Neural cell (in vitro differentiated cells): ENCODE measurements around the gene SEL1L2.

Source experiments
- POLR2AphosphoS5 ChIP-seq: IDR thresholded peaks from 2 replicates; pipeline ENCODE4 v1.6.1; 2012
- RAD21 ChIP-seq: fragments of 450-650 bp; conservative IDR thresholded peaks from 2 replicates; pipeline ENCODE4 v1.6.1; 2014; ENCODE audit warnings: antibody characterized with exemption, mild to moderate bottlenecking, moderate library complexity
- TAF1 ChIP-seq: IDR thresholded peaks from 2 replicates; pipeline ENCODE4 v1.6.1; 2012; ENCODE audit warnings: low read depth
- TF ChIP-seq, protein P1 (sequence below): fragments of 450-650 bp; IDR thresholded peaks from 2 replicates; pipeline ENCODE4 v1.5.1; 2014; ENCODE audit warnings: antibody characterized with exemption, mild to moderate bottlenecking, moderate library complexity; ENCODE audit not compliant: poor library complexity, severe bottlenecking
- TF ChIP-seq, protein P2 (sequence below): IDR thresholded peaks from 2 replicates; pipeline ENCODE4 v1.6.1; 2012; ENCODE audit warnings: borderline replicate concordance

DNA sequence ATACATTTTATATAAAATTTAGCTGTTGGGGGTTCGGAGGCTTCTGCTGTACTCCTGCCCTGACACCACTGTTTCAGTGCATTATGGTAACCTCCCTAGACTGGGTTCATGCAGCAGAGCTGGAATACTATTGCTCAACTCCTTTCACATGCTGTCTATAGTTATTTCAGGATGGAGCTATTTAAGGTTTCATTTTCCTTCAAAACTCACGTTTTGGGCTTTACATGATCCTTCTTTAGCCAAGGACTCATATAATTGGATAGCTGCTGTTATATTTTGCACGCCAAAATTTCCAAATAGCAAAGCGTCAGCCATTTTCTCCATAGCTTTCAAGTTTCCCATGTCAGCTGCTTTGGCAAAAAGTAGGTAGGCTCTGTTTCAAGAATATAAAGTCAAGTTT lies 76.8 kb downstream of the SEL1L2 start:
- TF ChIP-seq, protein P1, sequence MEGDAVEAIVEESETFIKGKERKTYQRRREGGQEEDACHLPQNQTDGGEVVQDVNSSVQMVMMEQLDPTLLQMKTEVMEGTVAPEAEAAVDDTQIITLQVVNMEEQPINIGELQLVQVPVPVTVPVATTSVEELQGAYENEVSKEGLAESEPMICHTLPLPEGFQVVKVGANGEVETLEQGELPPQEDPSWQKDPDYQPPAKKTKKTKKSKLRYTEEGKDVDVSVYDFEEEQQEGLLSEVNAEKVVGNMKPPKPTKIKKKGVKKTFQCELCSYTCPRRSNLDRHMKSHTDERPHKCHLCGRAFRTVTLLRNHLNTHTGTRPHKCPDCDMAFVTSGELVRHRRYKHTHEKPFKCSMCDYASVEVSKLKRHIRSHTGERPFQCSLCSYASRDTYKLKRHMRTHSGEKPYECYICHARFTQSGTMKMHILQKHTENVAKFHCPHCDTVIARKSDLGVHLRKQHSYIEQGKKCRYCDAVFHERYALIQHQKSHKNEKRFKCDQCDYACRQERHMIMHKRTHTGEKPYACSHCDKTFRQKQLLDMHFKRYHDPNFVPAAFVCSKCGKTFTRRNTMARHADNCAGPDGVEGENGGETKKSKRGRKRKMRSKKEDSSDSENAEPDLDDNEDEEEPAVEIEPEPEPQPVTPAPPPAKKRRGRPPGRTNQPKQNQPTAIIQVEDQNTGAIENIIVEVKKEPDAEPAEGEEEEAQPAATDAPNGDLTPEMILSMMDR, result no peak
- TF ChIP-seq RAD21 (no peak), TAF1 (no peak), POLR2AphosphoS5 (no peak)
- TF ChIP-seq, protein P2, sequence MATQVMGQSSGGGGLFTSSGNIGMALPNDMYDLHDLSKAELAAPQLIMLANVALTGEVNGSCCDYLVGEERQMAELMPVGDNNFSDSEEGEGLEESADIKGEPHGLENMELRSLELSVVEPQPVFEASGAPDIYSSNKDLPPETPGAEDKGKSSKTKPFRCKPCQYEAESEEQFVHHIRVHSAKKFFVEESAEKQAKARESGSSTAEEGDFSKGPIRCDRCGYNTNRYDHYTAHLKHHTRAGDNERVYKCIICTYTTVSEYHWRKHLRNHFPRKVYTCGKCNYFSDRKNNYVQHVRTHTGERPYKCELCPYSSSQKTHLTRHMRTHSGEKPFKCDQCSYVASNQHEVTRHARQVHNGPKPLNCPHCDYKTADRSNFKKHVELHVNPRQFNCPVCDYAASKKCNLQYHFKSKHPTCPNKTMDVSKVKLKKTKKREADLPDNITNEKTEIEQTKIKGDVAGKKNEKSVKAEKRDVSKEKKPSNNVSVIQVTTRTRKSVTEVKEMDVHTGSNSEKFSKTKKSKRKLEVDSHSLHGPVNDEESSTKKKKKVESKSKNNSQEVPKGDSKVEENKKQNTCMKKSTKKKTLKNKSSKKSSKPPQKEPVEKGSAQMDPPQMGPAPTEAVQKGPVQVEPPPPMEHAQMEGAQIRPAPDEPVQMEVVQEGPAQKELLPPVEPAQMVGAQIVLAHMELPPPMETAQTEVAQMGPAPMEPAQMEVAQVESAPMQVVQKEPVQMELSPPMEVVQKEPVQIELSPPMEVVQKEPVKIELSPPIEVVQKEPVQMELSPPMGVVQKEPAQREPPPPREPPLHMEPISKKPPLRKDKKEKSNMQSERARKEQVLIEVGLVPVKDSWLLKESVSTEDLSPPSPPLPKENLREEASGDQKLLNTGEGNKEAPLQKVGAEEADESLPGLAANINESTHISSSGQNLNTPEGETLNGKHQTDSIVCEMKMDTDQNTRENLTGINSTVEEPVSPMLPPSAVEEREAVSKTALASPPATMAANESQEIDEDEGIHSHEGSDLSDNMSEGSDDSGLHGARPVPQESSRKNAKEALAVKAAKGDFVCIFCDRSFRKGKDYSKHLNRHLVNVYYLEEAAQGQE, result no peak
